WTC11 (cell line): ENCODE results near the gene BRI3.

ENCODE experiments used
- ARID4B ChIP-seq: sonication (generic); formaldehyde crosslinking; IDR thresholded peaks from 2 replicates; pipeline ENCODE4 v1.8.0; 2023; ENCODE audit warnings: missing genetic modification reagents, mild to moderate bottlenecking, borderline replicate concordance
- CREM ChIP-seq: sonication (generic); formaldehyde crosslinking; IDR thresholded peaks from 2 replicates; pipeline ENCODE4 v1.8.1; 2022; ENCODE audit warnings: mild to moderate bottlenecking, missing genetic modification reagents, moderate library complexity
- CTCF ChIP-seq: fragments of 200-600 bp; IDR thresholded peaks from 2 replicates; pipeline ENCODE4 v1.8.0; 2022; ENCODE audit warnings: antibody characterized with exemption
- E2F1 ChIP-seq: sonication (generic); formaldehyde crosslinking; IDR thresholded peaks from 2 replicates; pipeline ENCODE4 v1.8.0; 2022; ENCODE audit warnings: mild to moderate bottlenecking, missing genetic modification reagents
- FOXJ3 ChIP-seq: sonication (generic); formaldehyde crosslinking; IDR thresholded peaks from 2 replicates; pipeline ENCODE4 v1.9.0; 2021; ENCODE audit warnings: missing genetic modification reagents, mild to moderate bottlenecking, borderline replicate concordance
- MAX ChIP-seq: sonication (generic); formaldehyde crosslinking; IDR thresholded peaks from 2 replicates; pipeline ENCODE4 v1.8.0; 2022; ENCODE audit warnings: mild to moderate bottlenecking, missing genetic modification reagents
- NR1H2 ChIP-seq: sonication (generic); formaldehyde crosslinking; IDR thresholded peaks from 2 replicates; pipeline ENCODE4 v1.9.0; 2021; ENCODE audit warnings: mild to moderate bottlenecking, moderate library complexity, missing genetic modification reagents
- SMAD4 ChIP-seq: sonication (generic); formaldehyde crosslinking; IDR thresholded peaks from 2 replicates; pipeline ENCODE4 v1.8.0; 2022; ENCODE audit warnings: mild to moderate bottlenecking, missing genetic modification reagents
- SP1 ChIP-seq: sonication (generic); formaldehyde crosslinking; conservative IDR thresholded peaks from 2 replicates; pipeline ENCODE4 v1.8.1; 2022; ENCODE audit warnings: missing genetic modification reagents
- STAT6 ChIP-seq: sonication (generic); formaldehyde crosslinking; conservative IDR thresholded peaks from 2 replicates; pipeline ENCODE4 v1.8.1; 2023; ENCODE audit warnings: mild to moderate bottlenecking, low read depth, missing genetic modification reagents, moderate library complexity
- TEAD4 ChIP-seq: sonication (generic); formaldehyde crosslinking; IDR thresholded peaks from 2 replicates; pipeline ENCODE4 v1.8.0; 2022; ENCODE audit warnings: mild to moderate bottlenecking, missing genetic modification reagents
- ZNF281 ChIP-seq: sonication (generic); formaldehyde crosslinking; IDR thresholded peaks from 2 replicates; pipeline ENCODE4 v1.8.0; 2023; ENCODE audit warnings: mild to moderate bottlenecking, missing genetic modification reagents

GRCh38 chr7:98296833-98297232, 15.3 kb downstream of the BRI3 start:
- TF ChIP-seq CREM: no peak
- no peak for TF ChIP-seq FOXJ3 (CRISPR knock-in tag)
- TF ChIP-seq CTCF: no peak
- no peak for TF ChIP-seq STAT6 (CRISPR knock-in tag)
- no peak for TF ChIP-seq SP1 (CRISPR knock-in tag)
- TF ChIP-seq ZNF281 (CRISPR knock-in tag): no peak
- no peak for TF ChIP-seq ARID4B (CRISPR knock-in tag)
- TF ChIP-seq MAX (CRISPR knock-in tag): no peak
- TF ChIP-seq TEAD4 (CRISPR knock-in tag): no peak
- TF ChIP-seq SMAD4 (CRISPR knock-in tag): no peak
- no peak for TF ChIP-seq E2F1 (CRISPR knock-in tag)
- TF ChIP-seq NR1H2 (CRISPR knock-in tag): no peak
